ENCODE measurements around the gene KIF9.
"Not testable (repeated sequence)": the region's sequence is repeated elsewhere in the genome, so short reads cannot be mapped to it uniquely, and the experiment has no call there.

Gene KIF9

GRCh38 chr3:47181685-47182084 lies 100.9 kb downstream of the KIF9 start:
- not testable (repeated sequence) for DNase-seq (ENCODE audit: low read depth in 2 of 2)

- not testable (repeated sequence) for DNase-seq (ENCODE audit: low read depth in 2 of 2)
Measured at GRCh38 chr3:47180011-47180410, 102.6 kb downstream of the KIF9 start.

Measured in stimulated activated CD8-positive, alpha-beta memory T cell treated with anti-CD3 and anti-CD28 coated beads, Interleukin-2, amount 100 ng/mL, for 1 hour (primary cell).